Spleen (tissue), 7 donors: Measurements from ENCODE around the gene PRSS57.

Source experiments
- POLR2A ChIP-seq, 3 donors: fragments of 450-650 bp; IDR thresholded peaks; one replicate each; pipeline ENCODE4 v1.5.1; 2017; ENCODE audit warnings: antibody characterized with exemption in 3 of 3, mild to moderate bottlenecking in 1 of 3
- POLR2AphosphoS5 ChIP-seq, 3 donors: sonication (generic); formaldehyde crosslinking; IDR thresholded peaks; one replicate each; pipeline ENCODE4 v1.5.1; 2017; ENCODE audit warnings: antibody characterized with exemption in 3 of 3
- TF ChIP-seq, protein P1 (sequence below), 11 experiments: fragments of 200-600 bp in 7 of 11; fragments of 450-650 bp in 4 of 11; sonication (generic) in 4 of 11; IDR thresholded peaks in 8 of 11; conservative IDR thresholded peaks in 3 of 11; 1 replicate in 7 of 11; 2 replicates in 4 of 11; pipeline versions ENCODE4 v1.4.0 to v1.8.0; 2016 to 2021; ENCODE audit warnings: antibody characterized with exemption in 11 of 11, inconsistent platforms in 4 of 11, mild to moderate bottlenecking in 1 of 11
- donor health status: DM: no; HTN: no; CAD: no; lungs with moderate emphysema.
- donor health status: DM: no; HTN: no; CAD: no.
- donor health status: DM: no; HTN: no; CAD: no.

DNA sequence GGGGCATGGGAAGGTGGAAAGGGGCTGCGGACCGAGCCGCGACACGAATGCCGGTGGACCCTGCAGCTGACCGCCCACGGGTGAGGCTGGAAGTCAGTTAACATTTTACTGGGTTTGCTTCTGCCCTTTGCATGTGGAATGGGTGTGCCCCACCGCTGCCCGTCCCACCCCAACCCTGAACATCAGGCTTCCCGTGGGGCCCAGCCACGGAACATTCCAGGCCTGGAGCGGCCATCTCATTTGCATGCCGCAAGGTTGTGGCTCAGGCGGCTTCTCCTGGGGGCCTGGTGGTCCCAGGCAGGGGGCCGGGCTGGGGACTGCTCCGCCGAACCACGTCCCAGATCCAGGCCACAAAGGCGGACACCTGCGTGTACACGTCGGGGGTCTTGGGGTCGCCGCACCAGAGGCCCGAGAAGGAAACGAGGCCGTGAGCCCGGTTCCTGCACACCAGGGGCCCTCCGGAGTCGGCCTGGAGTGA is 9.8 kb downstream of the PRSS57 start:
- TF ChIP-seq, protein P1, sequence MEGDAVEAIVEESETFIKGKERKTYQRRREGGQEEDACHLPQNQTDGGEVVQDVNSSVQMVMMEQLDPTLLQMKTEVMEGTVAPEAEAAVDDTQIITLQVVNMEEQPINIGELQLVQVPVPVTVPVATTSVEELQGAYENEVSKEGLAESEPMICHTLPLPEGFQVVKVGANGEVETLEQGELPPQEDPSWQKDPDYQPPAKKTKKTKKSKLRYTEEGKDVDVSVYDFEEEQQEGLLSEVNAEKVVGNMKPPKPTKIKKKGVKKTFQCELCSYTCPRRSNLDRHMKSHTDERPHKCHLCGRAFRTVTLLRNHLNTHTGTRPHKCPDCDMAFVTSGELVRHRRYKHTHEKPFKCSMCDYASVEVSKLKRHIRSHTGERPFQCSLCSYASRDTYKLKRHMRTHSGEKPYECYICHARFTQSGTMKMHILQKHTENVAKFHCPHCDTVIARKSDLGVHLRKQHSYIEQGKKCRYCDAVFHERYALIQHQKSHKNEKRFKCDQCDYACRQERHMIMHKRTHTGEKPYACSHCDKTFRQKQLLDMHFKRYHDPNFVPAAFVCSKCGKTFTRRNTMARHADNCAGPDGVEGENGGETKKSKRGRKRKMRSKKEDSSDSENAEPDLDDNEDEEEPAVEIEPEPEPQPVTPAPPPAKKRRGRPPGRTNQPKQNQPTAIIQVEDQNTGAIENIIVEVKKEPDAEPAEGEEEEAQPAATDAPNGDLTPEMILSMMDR (IDR thresholded peaks at IDR 0.05 in 8 of 11, conservative IDR thresholded peaks at IDR 0.05 in 3 of 11): no peak
- no peak for TF ChIP-seq POLR2A (IDR thresholded peaks at IDR 0.05)
- TF ChIP-seq POLR2AphosphoS5 (IDR thresholded peaks at IDR 0.05): no peak
